Measurements from ENCODE around the gene ARF1.

ARF1 gene

GRCh38 chr1:228059634-228060457 is 22.7 kb upstream of the ARF1 start:
- peaks cover 4% of the 10 kb centered on the region for H3K4me1 ChIP-seq (ENCODE audit: control insufficient read depth, insufficient read depth, low read length)
- ChIA-PET CTCF (interaction anchor here (0.6 to 1.2 kb wide), 3 partner anchors 60 to 297 kb away, joined by 3 to 5 read pairs (median 4); no protein-coding TSS in a partner anchor), POLR2A (interaction anchor here (0.7 to 2.8 kb wide), 7 partner anchors 17 to 112 kb away, joined by 3 to 12 read pairs (median 3); partner anchors contain the start of genes ARF1 and WNT9A)
- H3K4me3 ChIP-seq (ENCODE audit: low read depth, low read length) = peak overlapping the region; percentile 40
- H3K9me3 ChIP-seq (ENCODE audit: control insufficient read depth, insufficient read depth, low read depth, low read length) = no peaks in the 10 kb centered on the region
- TF ChIP-seq SP2 (tag by site-specific recombination; IDR thresholded peaks at IDR 0.05) = peak; percentile 74
- TF ChIP-seq ZNF580 (tag by site-specific recombination; IDR thresholded peaks at IDR 0.05) = no peak
- peak; percentile 73; the same call in 1 of the 2 replicates for TF ChIP-seq KLF8 (tag by site-specific recombination; IDR thresholded peaks at IDR 0.05)
- peak; percentile 57 for TF ChIP-seq GLIS2 (tag by site-specific recombination; IDR thresholded peaks at IDR 0.05)
- no peak for TF ChIP-seq ZNF114 (tag by site-specific recombination; IDR thresholded peaks at IDR 0.05)
- peak; percentile 73 for TF ChIP-seq PATZ1 (tag by site-specific recombination; IDR thresholded peaks at IDR 0.05)
- peak; percentile 26; the same call in 1 of the 2 replicates for TF ChIP-seq EGR2 (tag by site-specific recombination; IDR thresholded peaks at IDR 0.05; ENCODE audit: low read depth)
- peak; percentile 83 for TF ChIP-seq SP3 (tag by site-specific recombination; IDR thresholded peaks at IDR 0.05)
- no peak for TF ChIP-seq ZNF747 (tag by site-specific recombination; IDR thresholded peaks at IDR 0.05)
- peak; percentile 39 for TF ChIP-seq ZNF341 (tag by site-specific recombination; IDR thresholded peaks at IDR 0.05; ENCODE audit: low read depth)
- TF ChIP-seq KLF9 (tag by site-specific recombination; IDR thresholded peaks at IDR 0.05; ENCODE audit: low read depth) = peak; percentile 95
- peak; percentile 8; the same call in 1 of the 2 replicates for TF ChIP-seq KLF10 (tag by site-specific recombination; IDR thresholded peaks at IDR 0.05)
- TF ChIP-seq KLF16 (tag by site-specific recombination; IDR thresholded peaks at IDR 0.05) = peak; percentile 44; the same call in 1 of the 2 replicates
- peak; percentile 21; the same call in 1 of the 2 replicates for TF ChIP-seq GLIS1 (tag by site-specific recombination; IDR thresholded peaks at IDR 0.05)
- peak; percentile 97 for TF ChIP-seq KLF1 (tag by site-specific recombination; IDR thresholded peaks at IDR 0.05)
- TF ChIP-seq ZNF335 (tag by site-specific recombination; conservative IDR thresholded peaks at IDR 0.05) = no peak
- no peak for TF ChIP-seq ZNF121 (tag by site-specific recombination; IDR thresholded peaks at IDR 0.05)
- no peak for TF ChIP-seq ZNF211 (tag by site-specific recombination; IDR thresholded peaks at IDR 0.05; ENCODE audit: low read depth)
- no peak for TF ChIP-seq ZNF561 (tag by site-specific recombination; IDR thresholded peaks at IDR 0.05; ENCODE audit: borderline replicate concordance)
- 0 out of 2 replicates have a peak, but pooled peaks have one; percentile 39 for TF ChIP-seq PRDM10 (tag by site-specific recombination; IDR thresholded peaks at IDR 0.05)
- 0 out of 2 replicates have a peak, but pooled peaks have one; percentile 46 for TF ChIP-seq IKZF3 (tag by site-specific recombination; IDR thresholded peaks at IDR 0.05)
- no peak for TF ChIP-seq ZIC2 (tag by site-specific recombination; IDR thresholded peaks at IDR 0.05)
- H3K27ac ChIP-seq (ENCODE audit: extremely low read depth, low read depth, low read length) = peak overlapping the region; percentile 26; the same call in 1 of the 2 replicates
- no peaks in the 10 kb centered on the region for H3K36me3 ChIP-seq (ENCODE audit: control insufficient read depth in 2 of 2, insufficient read depth in 1 of 2, low read length in 2 of 2)

Data from HEK293 (cell line).